Keratinocyte (primary cell): ENCODE results near the gene TEX38. TPM values are rescaled to one million over a fixed set of nuclear protein-coding genes. Genes with fewer than 3 reads are reported as not detected.
"Not testable (repeated sequence)": the region's sequence is repeated elsewhere in the genome, so short reads cannot be mapped to it uniquely, and the experiment has no call there.

ENCODE experiments used
- DNase-seq: peaks from one replicate; pipeline ENCODE4 v3.0.0-alpha.2; 2011; ENCODE audit warnings: low read depth, missing footprints, low spot score
- FAIRE-seq: peaks from 2 replicates; lab custom pipeline; 2011; peaks lifted over from hg19 to GRCh38; lab: Jason Lieb, UNC
- H2AFZ ChIP-seq: 2 replicates; pipeline ENCODE4 v1.6.0; 2012; ENCODE audit warnings: low read length, control low read depth, inconsistent platforms; ENCODE audit not compliant: control insufficient read depth
- H3K27ac ChIP-seq: 2 replicates; pipeline ENCODE4 v1.5.1; 2011; ENCODE audit warnings: low read length; ENCODE audit not compliant: control insufficient read depth, insufficient read depth
- H3K27me3 ChIP-seq: 3 replicates; pipeline ENCODE4 v1.6.0; 2011; ENCODE audit warnings: low read length; ENCODE audit not compliant: control insufficient read depth, insufficient read depth; ENCODE audit errors: extremely low read depth
- H3K36me3 ChIP-seq, 2 experiments: 2 replicates in 1 of 2; 3 replicates in 1 of 2; pipeline ENCODE4 v1.5.1; 2011; ENCODE audit warnings: low read length in 2 of 2, mild to moderate bottlenecking in 1 of 2; ENCODE audit not compliant: control insufficient read depth in 2 of 2, insufficient read depth in 2 of 2; ENCODE audit errors: extremely low read depth in 1 of 2
- H3K4me1 ChIP-seq: 3 replicates; pipeline ENCODE4 v1.5.1; 2011; ENCODE audit warnings: low read length; ENCODE audit not compliant: control insufficient read depth, insufficient read depth; ENCODE audit errors: extremely low read depth
- H3K4me2 ChIP-seq: 3 replicates; pipeline ENCODE4 v1.6.0; 2011; ENCODE audit warnings: low read depth, low read length; ENCODE audit not compliant: control insufficient read depth, insufficient read depth; ENCODE audit errors: extremely low read depth
- H3K4me3 ChIP-seq, 3 experiments: fragments of 200-600 bp in 1 of 3; sonication (generic) in 1 of 3; 2 replicates in 2 of 3; 3 replicates in 1 of 3; pipeline ENCODE4 v1.5.1; 2011 to 2016; ENCODE audit warnings: low read length in 3 of 3, mild to moderate bottlenecking in 3 of 3, control low read depth in 2 of 3, inconsistent platforms in 1 of 3, low read depth in 1 of 3, mixed read lengths in 1 of 3, mixed run types in 1 of 3, moderate library complexity in 1 of 3; ENCODE audit not compliant: control insufficient read depth in 2 of 3, insufficient read depth in 2 of 3; ENCODE audit errors: extremely low read depth in 1 of 3
- H3K79me2 ChIP-seq: 2 replicates; pipeline ENCODE4 v1.6.0; 2012; ENCODE audit warnings: low read length; ENCODE audit not compliant: control insufficient read depth, insufficient read depth
- H3K9ac ChIP-seq: 3 replicates; pipeline ENCODE4 v1.6.0; 2011; ENCODE audit warnings: low read length; ENCODE audit not compliant: control insufficient read depth, insufficient read depth; ENCODE audit errors: extremely low read depth
- H3K9me1 ChIP-seq: 3 replicates; pipeline ENCODE4 v1.6.0; 2011; ENCODE audit warnings: low read length; ENCODE audit not compliant: control insufficient read depth, insufficient read depth; ENCODE audit errors: extremely low read depth
- H3K9me3 ChIP-seq: 2 replicates; pipeline ENCODE4 v1.5.1; 2012; ENCODE audit warnings: low read depth, low read length; ENCODE audit not compliant: control insufficient read depth
- H4K20me1 ChIP-seq: 3 replicates; pipeline ENCODE4 v1.6.0; 2011; ENCODE audit warnings: low read length; ENCODE audit not compliant: control insufficient read depth, insufficient read depth; ENCODE audit errors: extremely low read depth
- CTCF ChIP-seq, 3 experiments: IDR thresholded peaks in 1 of 3; conservative IDR thresholded peaks in 1 of 3; optimal IDR thresholded peaks in 1 of 3; 2 replicates in 2 of 3; 3 replicates in 1 of 3; pipeline versions ENCODE3 to v1.5.1; 2011; ENCODE audit warnings: low read length in 3 of 3, mild to moderate bottlenecking in 3 of 3, moderate library complexity in 2 of 3, control low read depth in 1 of 3, inconsistent platforms in 1 of 3; ENCODE audit not compliant: insufficient read depth in 2 of 3; ENCODE audit errors: extremely low read depth in 1 of 3
- EZH2 ChIP-seq: IDR thresholded peaks from one replicate; pipeline ENCODE4 v1.6.1; 2012; ENCODE audit warnings: inconsistent platforms, mild to moderate bottlenecking, low read length, moderate library complexity
- dilution Hi-C: fragments of 300-500 bp; cut with MboI; formaldehyde crosslinking; loops from one replicate; pipeline ENCODE4 v1.7.0; 2020; ENCODE audit warnings: low sequenced_read_pairs; ENCODE audit not compliant: extremely low pct_ligation_motif_present
- polyA plus RNA-seq, 5 experiments: library from polyadenylated mRNA; depleted of rRNA in 3 of 5; stranded (reverse) in 3 of 5; stranded (forward) in 1 of 5; unstranded in 1 of 5; fragments of >200 nt; gene quantifications; 1 replicate in 1 of 5; 2 replicates in 3 of 5; 3 replicates in 1 of 5; pipeline versions ENCODE4 v1.2.1 to v1.2.3, GENCODE V29; 2011 to 2012; ENCODE audit warnings: missing spikeins in 2 of 5, low read depth in 1 of 5, low replicate concordance in 1 of 5

TEX38 gene
- polyA plus RNA-seq, 1 donor (not counting 4 experiments of a cell fraction or from before 2014, with no cell fraction given) = not detected

- TF ChIP-seq EZH2 (no peak), CTCF (optimal IDR thresholded peaks at IDR 0.05 in 1 of 3, IDR thresholded peaks at IDR 0.05 in 1 of 3, conservative IDR thresholded peaks at IDR 0.05 in 1 of 3; ENCODE audit: extremely low read depth in 1 of 3, insufficient read depth in 2 of 3, low read length in 3 of 3) (no peak)
- H3K4me3 ChIP-seq = no peak overlapping the region
- H3K4me2 ChIP-seq = no peak overlapping the region
- H2AFZ ChIP-seq = no peak overlapping the region
- dilution Hi-C loops = no loop called here
- peaks cover 10 to 14% of the 10 kb centered on the region in 2 experiments for H3K36me3 ChIP-seq
- FAIRE-seq (no peak), DNase-seq (no peak)
- H3K9me3 ChIP-seq = no peaks in the 10 kb centered on the region
- H3K27ac ChIP-seq = no peak overlapping the region
- no peaks in the 10 kb centered on the region for H3K4me1 ChIP-seq
- no peaks in the 10 kb centered on the region for H3K79me2 ChIP-seq
- no peak overlapping the region for H3K9ac ChIP-seq
- H4K20me1 ChIP-seq = no peaks in the 10 kb centered on the region
- no peaks in the 10 kb centered on the region for H3K27me3 ChIP-seq
- no peaks in the 10 kb centered on the region for H3K9me1 ChIP-seq
Measured at GRCh38 chr1:46654012-46654411, 17.6 kb upstream of the TEX38 start.

- H3K4me3 ChIP-seq, H3K4me2 ChIP-seq, H3K27ac ChIP-seq, H2AFZ ChIP-seq, H3K79me2 ChIP-seq, H3K9ac ChIP-seq, H4K20me1 ChIP-seq, H3K9me3 ChIP-seq, FAIRE-seq, DNase-seq, H3K9me1 ChIP-seq, H3K27me3 ChIP-seq, dilution Hi-C loops, H3K4me1 ChIP-seq: not testable (repeated sequence)
- H3K36me3 ChIP-seq = peaks cover 5 to 14% of the 10 kb centered on the region in 2 experiments
Measured at GRCh38 chr1:46654698-46655097, 17.0 kb upstream of the TEX38 start.

- Histone ChIP-seq H3K79me2 (no peaks in the 10 kb centered on the region), H3K27ac (no peak overlapping the region), H3K9me1 (no peaks in the 10 kb centered on the region), H3K4me1 (no peaks in the 10 kb centered on the region), H3K27me3 (no peaks in the 10 kb centered on the region), H3K4me2 (no peak overlapping the region), H3K4me3 (no peak overlapping the region), H3K9ac (no peak overlapping the region), H3K9me3 (no peaks in the 10 kb centered on the region), H2AFZ (no peak overlapping the region), H3K36me3 (peaks cover 4 to 14% of the 10 kb centered on the region in 2 experiments), H4K20me1 (no peaks in the 10 kb centered on the region)
- TF ChIP-seq CTCF (optimal IDR thresholded peaks at IDR 0.05 in 1 of 3, IDR thresholded peaks at IDR 0.05 in 1 of 3, conservative IDR thresholded peaks at IDR 0.05 in 1 of 3; ENCODE audit: extremely low read depth in 1 of 3, insufficient read depth in 2 of 3, low read length in 3 of 3) = no peak
- no peak for TF ChIP-seq EZH2
- FAIRE-seq (no peak), DNase-seq (no peak)
- dilution Hi-C loops = no loop called here
Measured at GRCh38 chr1:46655848-46656247, 15.8 kb upstream of the TEX38 start.
